K562 (cell line): ENCODE measurements around the gene INTS12. TPM values are rescaled to one million over a fixed set of nuclear protein-coding genes. Genes with fewer than 3 reads are reported as not detected.

ENCODE experiments used
- ATAC-seq: fragments of 200-7000 bp; cut with Tn5 transposase; 3 replicates; pipeline ENCODE4 v1.9.1; 2020; ENCODE audit warnings: moderate library complexity
- BruUV-seq: library from RNA; stranded (reverse); fragments of 400-500 nt; replicated peaks from 2 replicates; lab custom pipeline; 2021; lab: Mats Ljungman, UMichigan
- CTCF ChIA-PET: fragments of 300-600 bp; formaldehyde crosslinking; extraction: SDS; loops from one replicate; lab custom pipeline; 2021; ENCODE audit warnings: low intra/inter-chr PET ratio; lab: Yijun Ruan, JAX
- POLR2A ChIA-PET: fragments of 300-600, 350-650 bp; sonication (Branson Sonifier 250); formaldehyde crosslinking; extraction: SDS; loops from one replicate; lab custom pipeline; 2021; ENCODE audit warnings: antibody characterized with exemption, inconsistent platforms; lab: Yijun Ruan, JAX
- DNase-seq, 4 experiments: peaks; one replicate each; pipeline versions ENCODE4 v3.0.0 to v3.0.0-alpha.2; 2011 to 2018; ENCODE audit warnings: low spot score in 3 of 4, mixed read lengths in 3 of 4; ENCODE audit errors: extremely low read depth in 1 of 4
- FAIRE-seq: peaks from 2 replicates; lab custom pipeline; 2011; peaks lifted over from hg19 to GRCh38; lab: Jason Lieb, UNC
- H2AFZ ChIP-seq: 2 replicates; pipeline ENCODE4 v1.6.0; 2011; ENCODE audit warnings: low read depth, low read length, control low read depth, inconsistent platforms
- H3K27ac ChIP-seq: fragments of 200-600 bp; 3 replicates; pipeline ENCODE4 v1.8.0; 2011; ENCODE audit warnings: low read depth, mild to moderate bottlenecking, control low read depth, inconsistent platforms, low read length, moderate library complexity, mixed read lengths; ENCODE audit errors: extremely low read depth
- H3K27me3 ChIP-seq, 2 experiments: fragments of 300-600 bp in 1 of 2; 2 replicates in 1 of 2; 3 replicates in 1 of 2; pipeline versions ENCODE4 v1.6.0 to v1.8.0; 2011; ENCODE audit warnings: inconsistent platforms in 2 of 2, low read length in 2 of 2, mild to moderate bottlenecking in 1 of 2, mixed read lengths in 1 of 2, moderate library complexity in 1 of 2; ENCODE audit not compliant: control insufficient read depth in 2 of 2, insufficient read depth in 2 of 2
- H3K36me3 ChIP-seq: fragments of 300-600 bp; 3 replicates; pipeline ENCODE4 v1.8.0; 2011; ENCODE audit warnings: mild to moderate bottlenecking, low read length, inconsistent platforms; ENCODE audit not compliant: control insufficient read depth, insufficient read depth
- H3K4me1 ChIP-seq, 2 experiments: fragments of 200-600 bp in 1 of 2; replicated peaks in 1 of 2; 2 replicates in 1 of 2; 3 replicates in 1 of 2; pipeline versions ENCODE4 v1.5.1 to v1.8.0; 2011; ENCODE audit warnings: inconsistent platforms in 2 of 2, low read length in 2 of 2, mild to moderate bottlenecking in 1 of 2, mixed read lengths in 1 of 2, moderate library complexity in 1 of 2; ENCODE audit not compliant: control insufficient read depth in 2 of 2, insufficient read depth in 2 of 2
- H3K4me2 ChIP-seq: 2 replicates; pipeline ENCODE4 v1.6.1; 2011; ENCODE audit warnings: low read length, control low read depth, inconsistent platforms, mixed read lengths; ENCODE audit not compliant: insufficient read depth
- H3K4me3 ChIP-seq: fragments of 200-600 bp; sonication (generic), shearing (Covaris generic); 2 replicates; pipeline ENCODE4 v1.5.1; 2016; ENCODE audit warnings: control low read depth, inconsistent platforms
- H3K79me2 ChIP-seq: fragments of 200-600 bp; 3 replicates; pipeline ENCODE4 v1.8.0; 2011; ENCODE audit warnings: low read length, inconsistent platforms; ENCODE audit not compliant: control insufficient read depth, insufficient read depth
- H3K9ac ChIP-seq, 2 experiments: 2 replicates each; pipeline versions ENCODE4 v1.6.0 to v1.6.1; 2011; ENCODE audit warnings: low read depth in 2 of 2, low read length in 2 of 2, control low read depth in 1 of 2, inconsistent platforms in 1 of 2, mild to moderate bottlenecking in 1 of 2, mixed read lengths in 1 of 2; ENCODE audit not compliant: insufficient read depth in 1 of 2
- H3K9me1 ChIP-seq: one replicate; pipeline ENCODE4 v1.6.0; 2011; ENCODE audit warnings: inconsistent platforms, mild to moderate bottlenecking, low read length, moderate library complexity; ENCODE audit not compliant: control insufficient read depth, insufficient read depth
- H3K9me3 ChIP-seq: replicated peaks from 2 replicates; pipeline ENCODE4 v1.5.1; 2011; ENCODE audit warnings: low read depth, low read length, inconsistent platforms; ENCODE audit not compliant: control insufficient read depth, insufficient read depth
- H4K20me1 ChIP-seq: replicated peaks from 2 replicates; pipeline ENCODE4 v1.6.1; 2011; ENCODE audit warnings: low read length, inconsistent platforms, mixed read lengths; ENCODE audit not compliant: control insufficient read depth, insufficient read depth
- CCNT2 ChIP-seq: IDR thresholded peaks from 2 replicates; pipeline ENCODE4 v1.6.1; 2011; ENCODE audit warnings: borderline replicate concordance, low read depth, mild to moderate bottlenecking, moderate library complexity, mixed read lengths, low read length; ENCODE audit not compliant: insufficient read length; ENCODE audit errors: extremely low read depth
- SETDB1 ChIP-seq: IDR thresholded peaks from one replicate; pipeline ENCODE4 v1.6.1; 2012; ENCODE audit warnings: low read length, control low read depth, inconsistent platforms
- ZNF274 ChIP-seq: IDR thresholded peaks from 2 replicates; pipeline ENCODE4 v1.6.1; 2011; ENCODE audit warnings: low read depth, mild to moderate bottlenecking, low read length, moderate library complexity, borderline replicate concordance
- ZNF398 ChIP-seq: fragments of 250-450 bp; sonication (Bioruptor Pico); IDR thresholded peaks from 2 replicates; pipeline ENCODE4 v1.8.0; 2021; ENCODE audit warnings: moderate library complexity, mild to moderate bottlenecking, inconsistent platforms
- ZNF644 ChIP-seq: fragments of 200-800 bp; sonication (Bioruptor generic); IDR thresholded peaks from 2 replicates; pipeline ENCODE4 v1.6.1; 2016; ENCODE audit warnings: low read depth, missing genetic modification characterization, missing compliant biosample characterization
- whole genome bisulfite sequencing: fragments of 100-300 bp; shearing (Covaris generic); methylation state at CpG from one replicate; pipeline ENCODE4 v1.1.6; 2016; ENCODE audit warnings: low coverage, mixed read lengths; ENCODE audit not compliant: insufficient coverage; ENCODE audit errors: missing lambda C conversion rate; 5-methylcytosine and 5-hydroxymethylcytosine counted together
- in situ Hi-C: fragments of 300-500 bp; cut with MboI; formaldehyde crosslinking; loops from 4 replicates; pipeline ENCODE4 v1.15.0; 2018; ENCODE audit warnings: inconsistent platforms, mixed read lengths
- intact Hi-C: fragments of 100-400 bp; cut with micrococcal nuclease; formaldehyde crosslinking; loops from 2 replicates; pipeline ENCODE4 v1.14.2; 2022
- polyA plus RNA-seq, 8 experiments: library from polyadenylated mRNA; depleted of rRNA in 4 of 8; stranded (reverse) in 5 of 8; unstranded in 3 of 8; fragments of >200 nt; fragmentation: Nextera tagmentation in 2 of 8; fragmentation: Illumina TruSeq in 1 of 8; extraction: Ambion mirVana in 2 of 8; extraction: Trizol in 1 of 8; gene quantifications; 2 replicates each; pipeline versions ENCODE4 v1.2.1 to v1.2.3, GENCODE V29; 2011 to 2014; ENCODE audit warnings: inconsistent platforms in 1 of 8, missing spikeins in 1 of 8
- total RNA-seq, 7 experiments: library from RNA; depleted of rRNA in 6 of 7; stranded (reverse); fragments of >200 nt in 6 of 7; fragmentation: Illumina TruSeq in 2 of 7; extraction: Trizol in 2 of 7; gene quantifications; 2 replicates each; pipeline versions ENCODE4 v1.2.1 to v1.2.3, GENCODE V29; 2011 to 2021; ENCODE audit warnings: low replicate concordance in 1 of 7

Gene INTS12
- total and polyA plus RNA-seq, 9 of the 15 experiments (the other 6 are each of a cell fraction or from before 2014, with no cell fraction given) = 24.5 to 82.9 (median 41.2) TPM

- H3K27me3 ChIP-seq = no peaks in the 10 kb centered on the region
- H3K27ac ChIP-seq = no peak overlapping the region
- no peak overlapping the region for H3K9ac ChIP-seq
- H3K4me2 ChIP-seq = no peak overlapping the region
- H2AFZ ChIP-seq = no peak overlapping the region
- POLR2A ChIA-PET = no interaction called here
- ATAC-seq = no peak
- in situ Hi-C loops (no loop called here), intact Hi-C loops (no loop called here)
- no peaks in the 10 kb centered on the region for H3K79me2 ChIP-seq
- no peaks in the 10 kb centered on the region for H3K36me3 ChIP-seq
- H3K4me3 ChIP-seq = no peak overlapping the region
- TF ChIP-seq SETDB1 = no peak
- no peak for TF ChIP-seq ZNF274
- TF ChIP-seq ZNF398 (CRISPR knock-in tag) = no peak
- TF ChIP-seq ZNF644 (tag) = no peak
- TF ChIP-seq CCNT2 = no peak
- TF ChIP-seq, all 486 proteins: peak for 0
- Histone ChIP-seq H3K9me1 (no peaks in the 10 kb centered on the region), H3K4me1 (no peaks in the 10 kb centered on the region), H4K20me1 (no peaks in the 10 kb centered on the region), H3K9me3 (no peaks in the 10 kb centered on the region)
- CTCF ChIA-PET = no interaction called here
- BruUV-seq = no TSS peak
- DNase-seq (no peak), FAIRE-seq (no peak)
- 93% methylated on average over 3 of the region's 3 CpGs for WGBS
Measured at GRCh38 chr4:105748222-105748621, 39.7 kb upstream of the INTS12 start.
